Fibroblast of lung (primary cell): ENCODE measurements around the gene CEACAM7. TPM values are rescaled to one million over a fixed set of nuclear protein-coding genes. Genes with fewer than 3 reads are reported as not detected.
"Not testable (repeated sequence)": the region's sequence is repeated elsewhere in the genome, so short reads cannot be mapped to it uniquely, and the experiment has no call there.

ENCODE experiments used
- DNase-seq, 2 donors: peaks; one replicate each; pipeline versions ENCODE4 v3.0.0 to v3.0.0-alpha.2; 2010; ENCODE audit warnings: low read depth in 2 of 2
- H2AFZ ChIP-seq: 2 replicates; pipeline ENCODE4 v1.5.1; 2012; ENCODE audit warnings: low read length, control low read depth, inconsistent platforms
- H3K27ac ChIP-seq: 2 replicates; pipeline ENCODE4 v1.5.1; 2011; ENCODE audit warnings: low read length, control low read depth; ENCODE audit not compliant: insufficient read depth
- H3K27me3 ChIP-seq: 2 replicates; pipeline ENCODE4 v1.5.1; 2011; ENCODE audit warnings: mild to moderate bottlenecking, low read length; ENCODE audit not compliant: control insufficient read depth, insufficient read depth
- H3K36me3 ChIP-seq: 2 replicates; pipeline ENCODE4 v1.5.1; 2011; ENCODE audit warnings: low read length; ENCODE audit not compliant: control insufficient read depth, insufficient read depth
- H3K4me1 ChIP-seq: 2 replicates; pipeline ENCODE4 v1.5.1; 2011; ENCODE audit warnings: low read length; ENCODE audit not compliant: control insufficient read depth, insufficient read depth; ENCODE audit errors: extremely low read depth
- H3K4me2 ChIP-seq: 2 replicates; pipeline ENCODE4 v1.5.1; 2011; ENCODE audit warnings: low read length, control low read depth; ENCODE audit not compliant: insufficient read depth; ENCODE audit errors: extremely low read depth
- H3K4me3 ChIP-seq, 4 experiments: fragments of 200-600 bp in 1 of 4; sonication (generic) in 1 of 4; replicated peaks in 1 of 4; 2 replicates each; pipeline ENCODE4 v1.5.1; 2011 to 2016; ENCODE audit warnings: low read length in 4 of 4, low read depth in 3 of 4, mild to moderate bottlenecking in 3 of 4, control low read depth in 2 of 4, inconsistent platforms in 1 of 4, mixed read lengths in 1 of 4; ENCODE audit not compliant: insufficient read depth in 1 of 4; ENCODE audit errors: control extremely low read depth in 1 of 4
- H3K79me2 ChIP-seq: 2 replicates; pipeline ENCODE4 v1.5.1; 2012; ENCODE audit warnings: mild to moderate bottlenecking, low read length, inconsistent platforms; ENCODE audit not compliant: control insufficient read depth, insufficient read depth
- H3K9ac ChIP-seq: 2 replicates; pipeline ENCODE4 v1.5.1; 2011; ENCODE audit warnings: mild to moderate bottlenecking, low read length, control low read depth; ENCODE audit not compliant: insufficient read depth
- H3K9me3 ChIP-seq: 2 replicates; pipeline ENCODE4 v1.5.1; 2012; ENCODE audit warnings: low read depth, low read length; ENCODE audit not compliant: control insufficient read depth, insufficient read depth
- H4K20me1 ChIP-seq: 2 replicates; pipeline ENCODE4 v1.5.1; 2011; ENCODE audit warnings: low read length; ENCODE audit not compliant: control insufficient read depth, insufficient read depth; ENCODE audit errors: extremely low read depth
- CTCF ChIP-seq, 2 donors: IDR thresholded peaks in 1 of 2; conservative IDR thresholded peaks in 1 of 2; 1 replicate in 1 of 2; 2 replicates in 1 of 2; pipeline ENCODE4 v1.5.1; 2011 to 2012; ENCODE audit warnings: low read length in 2 of 2, control low read depth in 1 of 2, inconsistent platforms in 1 of 2, low read depth in 1 of 2, mild to moderate bottlenecking in 1 of 2
- EZH2 ChIP-seq: IDR thresholded peaks from 2 replicates; pipeline ENCODE4 v1.5.1; 2012; ENCODE audit warnings: low read length, control low read depth, mild to moderate bottlenecking; ENCODE audit errors: missing control alignments
- polyA plus RNA-seq, 2 donors: library from polyadenylated mRNA; depleted of rRNA in 1 of 2; stranded (reverse) in 1 of 2; unstranded in 1 of 2; fragments of >200 nt; gene quantifications; 2 replicates each; pipeline ENCODE4 v1.2.1, GENCODE V29; 2011 to 2012; ENCODE audit warnings: missing spikeins in 1 of 2
- total RNA-seq: library from RNA; depleted of rRNA; stranded (reverse); fragments of >200 nt; gene quantifications from 2 replicates; pipeline ENCODE4 v1.2.1, GENCODE V29; 2014

CEACAM7 gene
- total and polyA plus RNA-seq, 2 donors (not counting 1 experiment from before 2014, with no cell fraction given) = not detected

GRCh38 chr19:41709951-41710645 is 22.0 kb upstream of the CEACAM7 start:
- Histone ChIP-seq H3K27ac (no peak overlapping the region), H3K9ac (no peak overlapping the region), H4K20me1 (no peaks in the 10 kb centered on the region), H3K27me3 (no peaks in the 10 kb centered on the region), H3K4me2 (no peak overlapping the region), H3K4me1 (no peaks in the 10 kb centered on the region), H3K4me3 (no peak overlapping the region), H2AFZ (no peak overlapping the region), H3K79me2 (no peaks in the 10 kb centered on the region), H3K9me3 (no peaks in the 10 kb centered on the region), H3K36me3 (no peaks in the 10 kb centered on the region)
- TF ChIP-seq CTCF (conservative IDR thresholded peaks at IDR 0.05 in 1 of 2, IDR thresholded peaks at IDR 0.05 in 1 of 2; ENCODE audit: low read depth in 1 of 2, low read length in 2 of 2) = no peak
- no peak for TF ChIP-seq EZH2
- no peak for DNase-seq

- not testable (repeated sequence) for H4K20me1 ChIP-seq, H3K9ac ChIP-seq, H3K27ac ChIP-seq, DNase-seq, H3K36me3 ChIP-seq, H3K4me3 ChIP-seq, H2AFZ ChIP-seq, H3K9me3 ChIP-seq, H3K4me2 ChIP-seq, H3K4me1 ChIP-seq, H3K79me2 ChIP-seq, H3K27me3 ChIP-seq
These were observed 21.4 kb upstream of the CEACAM7 start for GRCh38 chr19:41709516-41709915.

DNA sequence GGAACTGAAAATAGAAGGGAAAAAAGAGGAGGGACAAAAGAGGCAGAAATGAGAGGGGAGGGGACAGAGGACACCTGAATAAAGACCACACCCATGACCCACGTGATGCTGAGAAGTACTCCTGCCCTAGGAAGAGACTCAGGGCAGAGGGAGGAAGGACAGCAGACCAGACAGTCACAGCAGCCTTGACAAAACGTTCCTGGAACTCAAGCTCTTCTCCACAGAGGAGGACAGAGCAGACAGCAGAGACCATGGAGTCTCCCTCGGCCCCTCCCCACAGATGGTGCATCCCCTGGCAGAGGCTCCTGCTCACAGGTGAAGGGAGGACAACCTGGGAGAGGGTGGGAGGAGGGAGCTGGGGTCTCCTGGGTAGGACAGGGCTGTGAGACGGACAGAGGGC is 20.4 kb upstream of the CEACAM7 start, which contains the start of gene CEACAM5:
Gene CEACAM5 (plus strand): TSS at position 146 of the 400 bp plus-strand sequence. CDS start 106 bp downstream, at position 252.
- H3K36me3 ChIP-seq = no peaks in the 10 kb centered on the region

More for the DNA sequence above, 20.4 kb upstream of the CEACAM7 start, which contains the start of gene CEACAM5:
- no peaks in the 10 kb centered on the region for H4K20me1 ChIP-seq
- DNase-seq = no peak
- TF ChIP-seq EZH2 (no peak), CTCF (conservative IDR thresholded peaks at IDR 0.05 in 1 of 2, IDR thresholded peaks at IDR 0.05 in 1 of 2; ENCODE audit: low read depth in 1 of 2, low read length in 2 of 2) (no peak)
- no peak within 1 kb of the TSS for H3K4me2 ChIP-seq
- H2AFZ ChIP-seq = no peak within 1 kb of the TSS
- H3K27ac ChIP-seq = no peak within 1 kb of the TSS
- no peaks in the 10 kb centered on the region for H3K4me1 ChIP-seq
- no peaks in the 10 kb centered on the region for H3K27me3 ChIP-seq
- H3K9ac ChIP-seq = no peak within 1 kb of the TSS
- H3K9me3 ChIP-seq = no peaks in the 10 kb centered on the region
- no peaks in the 10 kb centered on the region for H3K79me2 ChIP-seq
- H3K4me3 ChIP-seq = no peak within 1 kb of the TSS
